Neural cell (in vitro differentiated cells): ENCODE results near the gene EPHB3. TPM values are rescaled to one million over a fixed set of nuclear protein-coding genes. Genes with fewer than 3 reads are reported as not detected.

Experiments
- H2AFZ ChIP-seq: fragments of 200-600, 300-800 bp; sonication (generic), shearing (Covaris generic); 2 replicates; pipeline ENCODE4 v1.6.0; 2014; ENCODE audit warnings: low read depth, mild to moderate bottlenecking, antibody characterized with exemption, low read length, moderate library complexity
- H3F3A ChIP-seq: fragments of 200-600 bp; shearing (Covaris generic); 2 replicates; pipeline ENCODE4 v1.6.1; 2016; ENCODE audit warnings: mild to moderate bottlenecking, moderate library complexity, mixed read lengths, antibody characterized with exemption, low read length; ENCODE audit not compliant: insufficient read depth, poor library complexity, severe bottlenecking
- H3K27ac ChIP-seq: fragments of 200-600, 300-800 bp; sonication (generic), shearing (Covaris generic); 2 replicates; pipeline ENCODE4 v1.5.1; 2014; ENCODE audit warnings: mild to moderate bottlenecking, low read length, moderate library complexity
- H3K27me3 ChIP-seq: fragments of 300-800, 200-600 bp; sonication (generic), shearing (Covaris generic); 2 replicates; pipeline ENCODE4 v1.6.0; 2014; ENCODE audit warnings: mild to moderate bottlenecking, low read depth, low read length, moderate library complexity; ENCODE audit not compliant: insufficient read depth
- H3K36me3 ChIP-seq: fragments of 300-800, 200-600 bp; sonication (generic), shearing (Covaris generic); 2 replicates; pipeline ENCODE4 v1.5.1; 2014; ENCODE audit warnings: mild to moderate bottlenecking, antibody characterized with exemption, low read length, moderate library complexity; ENCODE audit not compliant: insufficient read depth
- H3K4me2 ChIP-seq: fragments of 300-800, 200-600 bp; sonication (generic), shearing (Covaris generic); 2 replicates; pipeline ENCODE4 v1.6.0; 2014; ENCODE audit warnings: mild to moderate bottlenecking, low read length
- H3K4me3 ChIP-seq: fragments of 300-800, 200-600 bp; sonication (generic), shearing (Covaris generic); 2 replicates; pipeline ENCODE4 v1.5.1; 2014; ENCODE audit warnings: mild to moderate bottlenecking, low read length, moderate library complexity
- H3K79me2 ChIP-seq: fragments of 200-600 bp; shearing (Covaris generic); replicated peaks from 2 replicates; pipeline ENCODE4 v1.6.0; 2014; ENCODE audit warnings: mild to moderate bottlenecking, low read length, moderate library complexity; ENCODE audit not compliant: insufficient read depth
- H3K9ac ChIP-seq: fragments of 300-800, 200-600 bp; sonication (generic), shearing (Covaris generic); 2 replicates; pipeline ENCODE4 v1.6.1; 2016; ENCODE audit warnings: mild to moderate bottlenecking, low read length, mixed read lengths
- H3K9me2 ChIP-seq: fragments of 200-600 bp; shearing (Covaris generic); 2 replicates; pipeline ENCODE4 v1.6.1; 2016; ENCODE audit warnings: mild to moderate bottlenecking, low read length, mixed read lengths; ENCODE audit not compliant: insufficient read depth
- H3K9me3 ChIP-seq: fragments of 200-600, 300-800 bp; sonication (generic), shearing (Covaris generic); 2 replicates; pipeline ENCODE4 v1.6.1; 2016; ENCODE audit warnings: mild to moderate bottlenecking, mixed run types, low read length, moderate library complexity, mixed read lengths
- H4K20me1 ChIP-seq: fragments of 200-600 bp; shearing (Covaris generic); 2 replicates; pipeline ENCODE4 v1.6.1; 2016; ENCODE audit warnings: mild to moderate bottlenecking, mixed run types; ENCODE audit not compliant: insufficient read depth
- EP300 ChIP-seq: fragments of 450-650 bp; conservative IDR thresholded peaks from 2 replicates; pipeline ENCODE4 v1.6.1; 2014; ENCODE audit warnings: antibody characterized with exemption, mild to moderate bottlenecking, moderate library complexity; ENCODE audit not compliant: poor library complexity, severe bottlenecking
- EZH2 ChIP-seq: fragments of 200-600, 300-800 bp; shearing (Covaris generic), sonication (generic); IDR thresholded peaks from 2 replicates; pipeline ENCODE4 v1.6.1; 2014; ENCODE audit warnings: antibody characterized with exemption, low read length, borderline replicate concordance, mild to moderate bottlenecking; ENCODE audit not compliant: insufficient read depth, poor library complexity, severe bottlenecking
- POLR2AphosphoS5 ChIP-seq: IDR thresholded peaks from 2 replicates; pipeline ENCODE4 v1.6.1; 2012
- RAD21 ChIP-seq: fragments of 450-650 bp; conservative IDR thresholded peaks from 2 replicates; pipeline ENCODE4 v1.6.1; 2014; ENCODE audit warnings: antibody characterized with exemption, mild to moderate bottlenecking, moderate library complexity
- SMC3 ChIP-seq: fragments of 450-650 bp; conservative IDR thresholded peaks from 2 replicates; pipeline ENCODE4 v1.6.1; 2014; ENCODE audit warnings: antibody characterized with exemption, mild to moderate bottlenecking, moderate library complexity; ENCODE audit not compliant: poor library complexity
- polyA plus RNA-seq: library from polyadenylated mRNA; depleted of rRNA; stranded (reverse); fragments of >200 nt; gene quantifications from 2 replicates; pipeline ENCODE4 v1.2.3, GENCODE V29; 2014
- TF ChIP-seq, protein P1 (sequence below): IDR thresholded peaks from 2 replicates; pipeline ENCODE4 v1.6.1; 2012; ENCODE audit warnings: borderline replicate concordance
- TF ChIP-seq, protein P2 (sequence below): fragments of 450-650 bp; IDR thresholded peaks from 2 replicates; pipeline ENCODE4 v1.5.1; 2014; ENCODE audit warnings: antibody characterized with exemption, mild to moderate bottlenecking, moderate library complexity; ENCODE audit not compliant: poor library complexity, severe bottlenecking

The EPHB3 gene
- polyA plus RNA-seq, 1 donor from 2014 or later, result 4.3 TPM

DNA sequence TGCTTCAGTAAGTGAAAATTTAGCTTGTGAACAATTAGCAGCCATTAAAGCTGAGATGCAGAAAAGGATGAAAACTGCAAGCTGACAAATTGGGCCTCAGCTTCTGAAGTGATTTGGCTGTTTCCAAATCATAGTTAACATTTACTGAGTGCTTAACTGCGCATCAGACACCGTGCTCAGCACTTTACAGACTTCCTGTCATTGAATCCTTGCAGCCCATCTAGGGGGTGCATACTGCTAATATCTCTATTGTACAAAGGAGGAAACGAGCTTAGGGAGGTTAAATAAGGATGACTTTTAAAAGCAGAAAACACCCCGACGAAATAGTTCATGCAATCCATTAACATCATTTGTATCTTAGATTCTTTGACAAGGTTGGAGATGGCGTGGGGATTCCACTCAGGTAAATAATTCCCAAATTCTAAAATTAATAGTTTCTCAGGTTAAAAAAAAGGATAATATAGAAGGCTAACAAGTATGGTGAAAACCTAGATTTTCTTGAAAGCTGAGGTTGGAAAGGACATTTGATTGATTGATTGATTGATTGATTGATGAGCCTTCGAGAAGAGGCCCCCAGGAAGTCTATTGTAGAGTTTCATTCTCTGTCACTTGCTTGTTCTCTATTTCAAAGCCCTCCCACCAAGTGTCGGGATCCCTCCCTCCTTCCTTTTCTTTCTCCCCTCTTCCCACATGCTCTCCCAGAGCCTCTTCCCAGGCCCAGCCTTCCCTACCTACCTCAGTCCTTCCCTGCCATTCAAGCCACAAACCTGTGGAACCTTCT lies 23.5 kb upstream of the EPHB3 start:
- no peaks in the 10 kb centered on the region for H3K27me3 ChIP-seq
- H3F3A ChIP-seq, result no peaks in the 10 kb centered on the region
- H2AFZ ChIP-seq, result no peak overlapping the region
- H3K9me3 ChIP-seq, result no peaks in the 10 kb centered on the region
- no peaks in the 10 kb centered on the region for H4K20me1 ChIP-seq
- H3K27ac ChIP-seq, result no peak overlapping the region
- H3K4me3 ChIP-seq, result no peak overlapping the region
- H3K9me2 ChIP-seq, result no peaks in the 10 kb centered on the region
- H3K36me3 ChIP-seq, result no peaks in the 10 kb centered on the region
- no peak overlapping the region for H3K9ac ChIP-seq
- H3K79me2 ChIP-seq, result no peaks in the 10 kb centered on the region
- H3K4me2 ChIP-seq, result no peak overlapping the region
- TF ChIP-seq EP300 (peak; percentile 78), EZH2 (no peak)

GRCh38 chr3:184538666-184539431 lies 22.7 kb upstream of the EPHB3 start:
- no peak overlapping the region for H3K27ac ChIP-seq
- H3K9me3 ChIP-seq, result no peaks in the 10 kb centered on the region
- H3K4me3 ChIP-seq, result no peak overlapping the region
- H3K4me2 ChIP-seq, result no peak overlapping the region
- no peak for TF ChIP-seq POLR2AphosphoS5
- TF ChIP-seq EP300, result no peak
- TF ChIP-seq RAD21, result no peak
- no peak for TF ChIP-seq SMC3
- TF ChIP-seq, protein P1, sequence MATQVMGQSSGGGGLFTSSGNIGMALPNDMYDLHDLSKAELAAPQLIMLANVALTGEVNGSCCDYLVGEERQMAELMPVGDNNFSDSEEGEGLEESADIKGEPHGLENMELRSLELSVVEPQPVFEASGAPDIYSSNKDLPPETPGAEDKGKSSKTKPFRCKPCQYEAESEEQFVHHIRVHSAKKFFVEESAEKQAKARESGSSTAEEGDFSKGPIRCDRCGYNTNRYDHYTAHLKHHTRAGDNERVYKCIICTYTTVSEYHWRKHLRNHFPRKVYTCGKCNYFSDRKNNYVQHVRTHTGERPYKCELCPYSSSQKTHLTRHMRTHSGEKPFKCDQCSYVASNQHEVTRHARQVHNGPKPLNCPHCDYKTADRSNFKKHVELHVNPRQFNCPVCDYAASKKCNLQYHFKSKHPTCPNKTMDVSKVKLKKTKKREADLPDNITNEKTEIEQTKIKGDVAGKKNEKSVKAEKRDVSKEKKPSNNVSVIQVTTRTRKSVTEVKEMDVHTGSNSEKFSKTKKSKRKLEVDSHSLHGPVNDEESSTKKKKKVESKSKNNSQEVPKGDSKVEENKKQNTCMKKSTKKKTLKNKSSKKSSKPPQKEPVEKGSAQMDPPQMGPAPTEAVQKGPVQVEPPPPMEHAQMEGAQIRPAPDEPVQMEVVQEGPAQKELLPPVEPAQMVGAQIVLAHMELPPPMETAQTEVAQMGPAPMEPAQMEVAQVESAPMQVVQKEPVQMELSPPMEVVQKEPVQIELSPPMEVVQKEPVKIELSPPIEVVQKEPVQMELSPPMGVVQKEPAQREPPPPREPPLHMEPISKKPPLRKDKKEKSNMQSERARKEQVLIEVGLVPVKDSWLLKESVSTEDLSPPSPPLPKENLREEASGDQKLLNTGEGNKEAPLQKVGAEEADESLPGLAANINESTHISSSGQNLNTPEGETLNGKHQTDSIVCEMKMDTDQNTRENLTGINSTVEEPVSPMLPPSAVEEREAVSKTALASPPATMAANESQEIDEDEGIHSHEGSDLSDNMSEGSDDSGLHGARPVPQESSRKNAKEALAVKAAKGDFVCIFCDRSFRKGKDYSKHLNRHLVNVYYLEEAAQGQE, result no peak
- TF ChIP-seq, protein P2, sequence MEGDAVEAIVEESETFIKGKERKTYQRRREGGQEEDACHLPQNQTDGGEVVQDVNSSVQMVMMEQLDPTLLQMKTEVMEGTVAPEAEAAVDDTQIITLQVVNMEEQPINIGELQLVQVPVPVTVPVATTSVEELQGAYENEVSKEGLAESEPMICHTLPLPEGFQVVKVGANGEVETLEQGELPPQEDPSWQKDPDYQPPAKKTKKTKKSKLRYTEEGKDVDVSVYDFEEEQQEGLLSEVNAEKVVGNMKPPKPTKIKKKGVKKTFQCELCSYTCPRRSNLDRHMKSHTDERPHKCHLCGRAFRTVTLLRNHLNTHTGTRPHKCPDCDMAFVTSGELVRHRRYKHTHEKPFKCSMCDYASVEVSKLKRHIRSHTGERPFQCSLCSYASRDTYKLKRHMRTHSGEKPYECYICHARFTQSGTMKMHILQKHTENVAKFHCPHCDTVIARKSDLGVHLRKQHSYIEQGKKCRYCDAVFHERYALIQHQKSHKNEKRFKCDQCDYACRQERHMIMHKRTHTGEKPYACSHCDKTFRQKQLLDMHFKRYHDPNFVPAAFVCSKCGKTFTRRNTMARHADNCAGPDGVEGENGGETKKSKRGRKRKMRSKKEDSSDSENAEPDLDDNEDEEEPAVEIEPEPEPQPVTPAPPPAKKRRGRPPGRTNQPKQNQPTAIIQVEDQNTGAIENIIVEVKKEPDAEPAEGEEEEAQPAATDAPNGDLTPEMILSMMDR, result no peak
- no peak for TF ChIP-seq EZH2
- H3K9ac ChIP-seq, result no peak overlapping the region
- H4K20me1 ChIP-seq, result no peaks in the 10 kb centered on the region
- H3K36me3 ChIP-seq, result no peaks in the 10 kb centered on the region
- H3K9me2 ChIP-seq, result no peaks in the 10 kb centered on the region
- no peaks in the 10 kb centered on the region for H3K79me2 ChIP-seq
- no peak overlapping the region for H2AFZ ChIP-seq
- H3K27me3 ChIP-seq, result no peaks in the 10 kb centered on the region
- H3F3A ChIP-seq, result no peaks in the 10 kb centered on the region
